HepG2 (cell line): ENCODE measurements around the gene NDUFB4. TPM values are rescaled to one million over a fixed set of nuclear protein-coding genes. Genes with fewer than 3 reads are reported as not detected.

Experiments
- ATAC-seq: fragments of 200-7000 bp; cut with Tn5 transposase; 3 replicates; pipeline ENCODE4 v1.9.1; 2020; ENCODE audit warnings: mild to moderate bottlenecking, moderate library complexity
- BruUV-seq: library from RNA; stranded (reverse); fragments of 400-500 nt; replicated peaks from 2 replicates; lab custom pipeline; 2021; lab: Mats Ljungman, UMichigan
- CTCF ChIA-PET: fragments of 300-600 bp; formaldehyde crosslinking; extraction: SDS; loops from one replicate; lab custom pipeline; 2021; ENCODE audit warnings: low total read pairs, inconsistent platforms, low intra/inter-chr PET ratio; lab: Yijun Ruan, JAX
- POLR2A ChIA-PET: fragments of 350-600 bp; sonication (Branson Sonifier 250); formaldehyde crosslinking; loops from one replicate; lab custom pipeline; 2020; ENCODE audit warnings: antibody characterized with exemption, inconsistent platforms; lab: Yijun Ruan, JAX
- DNase-seq: peaks from one replicate; pipeline ENCODE4 v3.0.0-alpha.2; 2015; ENCODE audit warnings: low spot score
- FAIRE-seq: peaks from 3 replicates; lab custom pipeline; 2011; peaks lifted over from hg19 to GRCh38; lab: Jason Lieb, UNC
- H2AFZ ChIP-seq: one replicate; pipeline ENCODE4 v1.6.1; 2011; ENCODE audit warnings: low read length, inconsistent platforms
- H3K27ac ChIP-seq: fragments of 300-600 bp; 3 replicates; pipeline ENCODE4 v1.8.0; 2011; ENCODE audit warnings: mixed run types, mild to moderate bottlenecking, mixed read lengths, low read length, inconsistent platforms; ENCODE audit not compliant: insufficient read depth; ENCODE audit errors: extremely low read length
- H3K27me3 ChIP-seq, 2 experiments: fragments of 200-600 bp in 1 of 2; 2 replicates in 1 of 2; 3 replicates in 1 of 2; pipeline versions ENCODE4 v1.6.0 to v1.8.0; 2011; ENCODE audit warnings: low read length in 2 of 2, mild to moderate bottlenecking in 2 of 2, moderate library complexity in 2 of 2, inconsistent platforms in 1 of 2; ENCODE audit not compliant: insufficient read depth in 2 of 2, control insufficient read depth in 1 of 2
- H3K36me3 ChIP-seq, 2 experiments: fragments of 200-600 bp in 1 of 2; replicated peaks in 1 of 2; 2 replicates in 1 of 2; 3 replicates in 1 of 2; pipeline versions ENCODE4 v1.5.1 to v1.8.0; 2011; ENCODE audit warnings: low read length in 2 of 2, inconsistent platforms in 1 of 2; ENCODE audit not compliant: insufficient read depth in 2 of 2, control insufficient read depth in 1 of 2
- H3K4me1 ChIP-seq: 2 replicates; pipeline ENCODE4 v1.5.1; 2012; ENCODE audit warnings: low read length, inconsistent platforms; ENCODE audit not compliant: insufficient read depth
- H3K4me2 ChIP-seq: 2 replicates; pipeline ENCODE4 v1.6.0; 2011; ENCODE audit warnings: low read depth, low read length, inconsistent platforms
- H3K4me3 ChIP-seq, 3 experiments: fragments of 200-600 bp in 1 of 3; sonication (generic), shearing (Covaris generic) in 1 of 3; replicated peaks in 1 of 3; 2 replicates each; pipeline ENCODE4 v1.5.1; 2011 to 2016; ENCODE audit warnings: low read length in 3 of 3, inconsistent platforms in 2 of 3, low read depth in 2 of 3, mild to moderate bottlenecking in 2 of 3, control low read depth in 1 of 3, mixed read lengths in 1 of 3; ENCODE audit not compliant: insufficient read depth in 1 of 3
- H3K79me2 ChIP-seq: one replicate; pipeline ENCODE4 v1.6.1; 2011; ENCODE audit warnings: low read length, inconsistent platforms; ENCODE audit not compliant: insufficient read depth
- H3K9ac ChIP-seq: 2 replicates; pipeline ENCODE4 v1.6.0; 2011; ENCODE audit warnings: mild to moderate bottlenecking, low read depth, low read length, inconsistent platforms; ENCODE audit not compliant: insufficient read depth
- H3K9me3 ChIP-seq: 2 replicates; pipeline ENCODE4 v1.5.1; 2012; ENCODE audit warnings: mild to moderate bottlenecking, low read length
- H4K20me1 ChIP-seq: 2 replicates; pipeline ENCODE4 v1.6.0; 2011; ENCODE audit warnings: inconsistent platforms, mild to moderate bottlenecking, low read length, moderate library complexity; ENCODE audit not compliant: insufficient read depth
- ARID3A ChIP-seq: IDR thresholded peaks from 2 replicates; pipeline ENCODE4 v1.6.1; 2012; ENCODE audit warnings: low read depth, low read length, improper control_type of control experiment
- KAT8 ChIP-seq: IDR thresholded peaks from 2 replicates; pipeline ENCODE4 v1.6.1; 2016; ENCODE audit warnings: missing genetic modification reagents, missing compliant biosample characterization
- PAF1 ChIP-seq: IDR thresholded peaks from 2 replicates; pipeline ENCODE4 v1.6.1; 2016; ENCODE audit warnings: missing genetic modification reagents, missing compliant biosample characterization
- ZNF589 ChIP-seq: sonication (generic); formaldehyde crosslinking; conservative IDR thresholded peaks from 2 replicates; pipeline ENCODE4 v1.8.0; 2022; ENCODE audit warnings: mild to moderate bottlenecking, moderate library complexity, missing genetic modification reagents
- WGBS: methylation state at CpG from one replicate; pipeline ENCODE4 v1.1.6; 2017; ENCODE audit warnings: low lambda C conversion rate; 5-methylcytosine and 5-hydroxymethylcytosine counted together
- in situ Hi-C: cut with HindIII; loops from 2 replicates; pipeline ENCODE4 v1.10.0; 2017; ENCODE audit warnings: low pct_unique_long_range_greater_than_20kb; ENCODE audit not compliant: extremely low pct_ligation_motif_present
- intact Hi-C: fragments of 100-400 bp; cut with micrococcal nuclease; formaldehyde crosslinking; loops from one replicate; pipeline ENCODE4 v1.10.0; 2022; ENCODE audit not compliant: unreplicated experiment
- polyA plus RNA-seq, 8 experiments: library from polyadenylated mRNA; depleted of rRNA in 3 of 8; stranded (reverse) in 7 of 8; unstranded in 1 of 8; fragments of >200 nt; fragmentation: Illumina TruSeq in 4 of 8; extraction: Trizol in 4 of 8; gene quantifications; 2 replicates each; pipeline versions ENCODE4 v1.2.1 to v1.2.3, GENCODE V29; 2011 to 2016; ENCODE audit warnings: low read depth in 4 of 8, missing spikeins in 1 of 8, mixed read lengths in 1 of 8; ENCODE audit not compliant: insufficient read depth in 1 of 8
- total RNA-seq, 5 experiments: library from RNA; depleted of rRNA; stranded (reverse); fragments of >200 nt; fragmentation: Illumina TruSeq; extraction: Trizol; gene quantifications; 2 replicates each; pipeline ENCODE4 v1.2.3, GENCODE V29; 2016; ENCODE audit warnings: low read depth in 1 of 5

The NDUFB4 gene
- total and polyA plus RNA-seq, 2 of the 13 experiments (the other 11 are each of a cell fraction or from before 2014, with no cell fraction given) = 115 to 116 TPM

DNA sequence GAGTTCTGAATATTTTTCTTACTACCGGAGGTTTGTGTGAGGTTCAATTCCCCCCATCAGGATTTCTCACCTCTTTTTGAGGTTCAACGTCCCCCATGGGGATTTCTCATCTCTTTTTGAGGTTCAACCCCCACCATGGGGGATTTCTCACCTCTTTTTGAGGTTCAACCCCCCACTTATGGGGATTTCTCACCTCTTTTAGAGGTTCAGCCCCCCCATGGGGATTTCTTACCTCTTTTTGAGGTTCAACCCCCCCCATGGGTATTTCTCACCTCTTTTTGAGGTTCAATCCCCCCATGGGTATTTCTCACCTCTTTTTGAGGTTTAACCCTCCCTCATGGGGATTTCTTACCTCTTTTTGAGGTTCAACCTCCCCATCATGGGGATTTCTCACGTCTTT lies 26.3 kb downstream of the NDUFB4 start:
- ATAC-seq (no peak), FAIRE-seq (no peak), DNase-seq (no peak)
- Histone ChIP-seq H3K4me1 (no peaks in the 10 kb centered on the region), H3K4me2 (no peak overlapping the region), H3K4me3 (no peak overlapping the region), H3K9ac (no peak overlapping the region), H3K27me3 (no peaks in the 10 kb centered on the region), H3K9me3 (no peaks in the 10 kb centered on the region), H4K20me1 (no peaks in the 10 kb centered on the region), H3K27ac (no peak overlapping the region), H3K79me2 (no peaks in the 10 kb centered on the region), H2AFZ (no peak overlapping the region), H3K36me3 (peaks cover 0 to 7% of the 10 kb centered on the region in 2 experiments; a peak in 3 of 5 replicates)
- in situ Hi-C loops = loop anchor here (5.0 kb wide), 1 partner anchor 170 kb away; no protein-coding TSS in a partner anchor
- intact Hi-C loops = loop anchor here (5.0 kb wide), 1 partner anchor 530 kb away; no protein-coding TSS in a partner anchor
- ChIA-PET POLR2A (interaction anchor here (0.9 to 1.0 kb wide), 2 partner anchors 27 to 143 kb away, joined by 3 read pairs; partner anchors contain the start of gene NDUFB4), CTCF (interaction anchor here (2.2 kb wide), 1 partner anchor 173 kb away, joined by 27 read pairs; no protein-coding TSS in a partner anchor)
- 62% methylated on average over 3 of the region's 3 CpGs for WGBS
- TF ChIP-seq PAF1 (no peak), ARID3A (no peak), KAT8 (CRISPR knock-in tag) (no peak), ZNF589 (no peak)
- TF ChIP-seq, all 625 proteins: peak for 0
- no TSS peak for BruUV-seq
